Body of pancreas (tissue), 4 donors: ENCODE measurements around the gene PFDN1.

Experiments used
- POLR2A ChIP-seq, 3 donors: fragments of 450-650 bp; IDR thresholded peaks; one replicate each; pipeline ENCODE4 v1.6.1; 2016; ENCODE audit warnings: antibody characterized with exemption in 3 of 3, mild to moderate bottlenecking in 2 of 3
- TF ChIP-seq, protein P1 (sequence below), 7 experiments: fragments of 450-650 bp in 4 of 7; fragments of 200-600 bp in 3 of 7; sonication (generic) in 3 of 7; IDR thresholded peaks; one replicate each; pipeline ENCODE4 v1.5.1; 2016 to 2019; ENCODE audit warnings: antibody characterized with exemption in 7 of 7

DNA sequence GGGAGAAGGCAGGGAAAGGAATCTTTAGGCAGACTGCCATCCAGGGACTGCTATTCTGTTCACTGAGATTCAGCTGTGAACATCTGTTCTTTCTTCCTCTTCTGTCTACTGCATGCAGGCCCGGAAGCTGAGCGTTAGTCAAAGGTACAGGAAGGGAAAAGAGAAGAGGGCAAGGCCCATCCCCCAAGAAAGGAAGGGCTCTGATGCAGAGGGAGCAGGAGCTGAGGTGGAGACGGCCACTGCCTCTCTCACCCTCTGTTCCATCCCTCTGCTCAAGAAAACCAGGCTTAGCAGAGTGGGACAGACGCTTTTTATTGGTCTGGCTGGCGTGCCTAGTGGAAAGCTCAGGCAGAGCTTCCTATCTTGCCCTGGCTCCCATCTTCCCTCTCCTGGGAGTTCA, 57.6 kb downstream of the PFDN1 start:
- TF ChIP-seq, protein P1, sequence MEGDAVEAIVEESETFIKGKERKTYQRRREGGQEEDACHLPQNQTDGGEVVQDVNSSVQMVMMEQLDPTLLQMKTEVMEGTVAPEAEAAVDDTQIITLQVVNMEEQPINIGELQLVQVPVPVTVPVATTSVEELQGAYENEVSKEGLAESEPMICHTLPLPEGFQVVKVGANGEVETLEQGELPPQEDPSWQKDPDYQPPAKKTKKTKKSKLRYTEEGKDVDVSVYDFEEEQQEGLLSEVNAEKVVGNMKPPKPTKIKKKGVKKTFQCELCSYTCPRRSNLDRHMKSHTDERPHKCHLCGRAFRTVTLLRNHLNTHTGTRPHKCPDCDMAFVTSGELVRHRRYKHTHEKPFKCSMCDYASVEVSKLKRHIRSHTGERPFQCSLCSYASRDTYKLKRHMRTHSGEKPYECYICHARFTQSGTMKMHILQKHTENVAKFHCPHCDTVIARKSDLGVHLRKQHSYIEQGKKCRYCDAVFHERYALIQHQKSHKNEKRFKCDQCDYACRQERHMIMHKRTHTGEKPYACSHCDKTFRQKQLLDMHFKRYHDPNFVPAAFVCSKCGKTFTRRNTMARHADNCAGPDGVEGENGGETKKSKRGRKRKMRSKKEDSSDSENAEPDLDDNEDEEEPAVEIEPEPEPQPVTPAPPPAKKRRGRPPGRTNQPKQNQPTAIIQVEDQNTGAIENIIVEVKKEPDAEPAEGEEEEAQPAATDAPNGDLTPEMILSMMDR (IDR thresholded peaks at IDR 0.05), result no peak
- no peak for TF ChIP-seq POLR2A (IDR thresholded peaks at IDR 0.05)
